ENCODE results near the gene SLC44A4. TPM values are rescaled to one million over a fixed set of nuclear protein-coding genes. Genes with fewer than 3 reads are reported as not detected.
A peak's percentile ranks its signal among the peaks of the same experiment; 100 is the strongest.

The SLC44A4 gene
- total RNA-seq, 1 donor from 2014 or later, result 5.9 TPM

GRCh38 chr6:31834367-31835250 lies 44.2 kb downstream of the SLC44A4 start:
- peaks cover 69% of the 10 kb centered on the region for H3K4me1 ChIP-seq
- peak in 1 of 2 donors; percentile 93 for DNase-seq (ENCODE audit: extremely low spot score in 2 of 2)
- intact Hi-C loops (cut with DNase I), result loop anchor here (5.0 kb wide), 2 partner anchors 107 to 152 kb away; partner anchors contain the start of genes DDAH2 and LY6G5C
- peak overlapping the region; percentile 94 for H3K27ac ChIP-seq
- TF ChIP-seq CTCF (IDR thresholded peaks at IDR 0.05), result no peak
- TF ChIP-seq POLR2A (IDR thresholded peaks at IDR 0.05), result peak in 1 of 2 donors; percentile 38
- peak; percentile 88 to 94 for TF ChIP-seq POLR2AphosphoS5 (IDR thresholded peaks at IDR 0.05; ENCODE audit: insufficient read depth in 1 of 2, low read depth in 1 of 2)
- no peaks in the 10 kb centered on the region for H3K27me3 ChIP-seq
- peak overlapping the region; percentile 78 to 85 for H3K4me3 ChIP-seq
- no peaks in the 10 kb centered on the region for H3K9me3 ChIP-seq
- peaks cover 2 to 30% of the 10 kb centered on the region in 2 donors for H3K36me3 ChIP-seq

- intact Hi-C loops (cut with DNase I), result loop anchor here (5.0 kb wide), 2 partner anchors 104 to 149 kb away; partner anchors contain the start of genes DDAH2 and LY6G5C
- Histone ChIP-seq H3K36me3 (peaks cover 0 to 5% of the 10 kb centered on the region in 2 donors), H3K4me1 (peaks cover 44% of the 10 kb centered on the region), H3K4me3 (peak overlapping the region; percentile 51 to 74), H3K9me3 (no peaks in the 10 kb centered on the region), H3K27me3 (no peaks in the 10 kb centered on the region), H3K27ac (peak overlapping the region; percentile 94)
- DNase-seq (ENCODE audit: extremely low spot score in 2 of 2), result no peak
- peak in 1 of 2 donors; percentile 15 for TF ChIP-seq POLR2AphosphoS5 (IDR thresholded peaks at IDR 0.05; ENCODE audit: insufficient read depth in 1 of 2, low read depth in 1 of 2)
- TF ChIP-seq POLR2A (IDR thresholded peaks at IDR 0.05), result no peak
- TF ChIP-seq CTCF (IDR thresholded peaks at IDR 0.05), result no peak
These were observed 47.2 kb downstream of the SLC44A4 start for GRCh38 chr6:31831350-31832215.

- Histone ChIP-seq H3K4me1 (peaks cover 44% of the 10 kb centered on the region), H3K27ac (peak overlapping the region; percentile 94), H3K36me3 (peaks cover 0 to 5% of the 10 kb centered on the region in 2 donors), H3K27me3 (no peaks in the 10 kb centered on the region), H3K9me3 (no peaks in the 10 kb centered on the region), H3K4me3 (peak overlapping the region; percentile 51 to 74)
- intact Hi-C loops (cut with DNase I), result loop anchor here (5.0 kb wide), 2 partner anchors 104 to 149 kb away; partner anchors contain the start of genes DDAH2 and LY6G5C
- no peak for DNase-seq (ENCODE audit: extremely low spot score in 2 of 2)
- no peak for TF ChIP-seq CTCF (IDR thresholded peaks at IDR 0.05)
- TF ChIP-seq POLR2AphosphoS5 (IDR thresholded peaks at IDR 0.05; ENCODE audit: insufficient read depth in 1 of 2, low read depth in 1 of 2), result no peak
- no peak for TF ChIP-seq POLR2A (IDR thresholded peaks at IDR 0.05)
These were observed 47.9 kb downstream of the SLC44A4 start for GRCh38 chr6:31830886-31831335.

GRCh38 chr6:31829633-31830283 lies 49.0 kb downstream of the SLC44A4 start:
- H3K27ac ChIP-seq, result peak overlapping the region; percentile 94
- peaks cover 47% of the 10 kb centered on the region for H3K4me1 ChIP-seq
- TF ChIP-seq POLR2AphosphoS5 (IDR thresholded peaks at IDR 0.05; ENCODE audit: insufficient read depth in 1 of 2, low read depth in 1 of 2), result peak; percentile 88 to 98
- peak in 1 of 3 experiments; percentile 58 for TF ChIP-seq CTCF (IDR thresholded peaks at IDR 0.05)
- TF ChIP-seq POLR2A (IDR thresholded peaks at IDR 0.05), result no peak

More at GRCh38 chr6:31829633-31830283, 49.0 kb downstream of the SLC44A4 start:
- no peak for DNase-seq (ENCODE audit: extremely low spot score in 2 of 2)
- Histone ChIP-seq H3K36me3 (peaks cover 0 to 5% of the 10 kb centered on the region in 2 donors), H3K27me3 (no peaks in the 10 kb centered on the region), H3K9me3 (no peaks in the 10 kb centered on the region), H3K4me3 (peak overlapping the region; percentile 51 to 74)
- intact Hi-C loops (cut with DNase I), result loop anchor here (5.0 kb wide), 2 partner anchors 102 to 147 kb away; partner anchors contain the start of genes DDAH2 and LY6G5C

All from vagina (tissue), 2 donors.